Measurements from ENCODE around the gene TCF3.

Gene TCF3

DNA sequence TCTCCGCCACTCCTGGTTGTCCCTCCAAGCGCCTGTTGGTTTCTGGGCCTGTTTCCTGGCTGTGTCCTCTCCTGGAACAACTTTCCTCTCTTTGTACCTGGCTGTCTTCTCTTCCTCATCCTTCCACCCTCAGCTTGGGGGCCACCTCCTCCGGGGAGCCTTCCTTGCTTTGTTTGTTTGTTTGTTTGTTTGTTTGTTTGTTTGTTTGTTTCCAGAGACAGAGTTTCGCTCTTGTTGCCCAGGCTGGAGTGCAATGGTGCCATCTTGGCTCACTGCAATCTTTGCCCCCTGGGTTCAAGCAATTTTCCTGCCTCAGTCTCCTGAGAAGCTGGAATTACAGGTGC, 6.6 kb upstream of the TCF3 start:
- H3K9me2 ChIP-seq (replicated peaks; ENCODE audit: insufficient read depth, low read length): no peaks in the 10 kb centered on the region
- H3K4me3 ChIP-seq (ENCODE audit: insufficient read depth, low read length, poor library complexity, severe bottlenecking): no peak overlapping the region
- H3K9ac ChIP-seq (ENCODE audit: low read length): no peak overlapping the region
- TF ChIP-seq, protein P1, sequence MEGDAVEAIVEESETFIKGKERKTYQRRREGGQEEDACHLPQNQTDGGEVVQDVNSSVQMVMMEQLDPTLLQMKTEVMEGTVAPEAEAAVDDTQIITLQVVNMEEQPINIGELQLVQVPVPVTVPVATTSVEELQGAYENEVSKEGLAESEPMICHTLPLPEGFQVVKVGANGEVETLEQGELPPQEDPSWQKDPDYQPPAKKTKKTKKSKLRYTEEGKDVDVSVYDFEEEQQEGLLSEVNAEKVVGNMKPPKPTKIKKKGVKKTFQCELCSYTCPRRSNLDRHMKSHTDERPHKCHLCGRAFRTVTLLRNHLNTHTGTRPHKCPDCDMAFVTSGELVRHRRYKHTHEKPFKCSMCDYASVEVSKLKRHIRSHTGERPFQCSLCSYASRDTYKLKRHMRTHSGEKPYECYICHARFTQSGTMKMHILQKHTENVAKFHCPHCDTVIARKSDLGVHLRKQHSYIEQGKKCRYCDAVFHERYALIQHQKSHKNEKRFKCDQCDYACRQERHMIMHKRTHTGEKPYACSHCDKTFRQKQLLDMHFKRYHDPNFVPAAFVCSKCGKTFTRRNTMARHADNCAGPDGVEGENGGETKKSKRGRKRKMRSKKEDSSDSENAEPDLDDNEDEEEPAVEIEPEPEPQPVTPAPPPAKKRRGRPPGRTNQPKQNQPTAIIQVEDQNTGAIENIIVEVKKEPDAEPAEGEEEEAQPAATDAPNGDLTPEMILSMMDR (IDR thresholded peaks at IDR 0.05; ENCODE audit: insufficient read depth, low read length, poor library complexity, severe bottlenecking): no peak
- no peak for TF ChIP-seq EZH2phosphoT487 (conservative IDR thresholded peaks at IDR 0.05; ENCODE audit: low read length)
- H3K27me3 ChIP-seq (ENCODE audit: low read length): no peaks in the 10 kb centered on the region
- no peak overlapping the region for H2AFZ ChIP-seq (ENCODE audit: low read depth, low read length, severe bottlenecking)
- no peaks in the 10 kb centered on the region for H3K36me3 ChIP-seq (ENCODE audit: low read length)
- H3F3A ChIP-seq (ENCODE audit: insufficient read depth): peaks cover 21% of the 10 kb centered on the region
- H3K4me2 ChIP-seq (ENCODE audit: low read depth, low read length, poor library complexity, severe bottlenecking): no peak overlapping the region
- H4K20me1 ChIP-seq (ENCODE audit: low read depth, low read length): no peaks in the 10 kb centered on the region
- peaks cover 8% of the 10 kb centered on the region; the same call in 1 of the 2 replicates for H3K9me3 ChIP-seq (ENCODE audit: insufficient read depth, low read length)
- H3K27ac ChIP-seq (ENCODE audit: low read depth, low read length): no peak overlapping the region
- H3K79me2 ChIP-seq (ENCODE audit: insufficient read depth, low read length): no peaks in the 10 kb centered on the region

GRCh38 chr19:1658150-1659083, 6.0 kb upstream of the TCF3 start:
- H3F3A ChIP-seq (ENCODE audit: insufficient read depth): peaks cover 17% of the 10 kb centered on the region
- H3K27me3 ChIP-seq (ENCODE audit: low read length): no peaks in the 10 kb centered on the region
- H3K36me3 ChIP-seq (ENCODE audit: low read length): no peaks in the 10 kb centered on the region
- H3K79me2 ChIP-seq (ENCODE audit: insufficient read depth, low read length): no peaks in the 10 kb centered on the region
- H4K20me1 ChIP-seq (ENCODE audit: low read depth, low read length): no peaks in the 10 kb centered on the region
- H3K27ac ChIP-seq (ENCODE audit: low read depth, low read length): no peak overlapping the region
- TF ChIP-seq, protein P1 (IDR thresholded peaks at IDR 0.05; ENCODE audit: insufficient read depth, low read length, poor library complexity, severe bottlenecking): no peak
- no peak for TF ChIP-seq EZH2phosphoT487 (conservative IDR thresholded peaks at IDR 0.05; ENCODE audit: low read length)
- peaks cover 8% of the 10 kb centered on the region; the same call in 1 of the 2 replicates for H3K9me3 ChIP-seq (ENCODE audit: insufficient read depth, low read length)
- H3K9ac ChIP-seq (ENCODE audit: low read length): no peak overlapping the region
- no peaks in the 10 kb centered on the region for H3K9me2 ChIP-seq (replicated peaks; ENCODE audit: insufficient read depth, low read length)
- H3K4me3 ChIP-seq (ENCODE audit: insufficient read depth, low read length, poor library complexity, severe bottlenecking): no peak overlapping the region
- H2AFZ ChIP-seq (ENCODE audit: low read depth, low read length, severe bottlenecking): no peak overlapping the region
- no peak overlapping the region for H3K4me2 ChIP-seq (ENCODE audit: low read depth, low read length, poor library complexity, severe bottlenecking)

- H3K9ac ChIP-seq (ENCODE audit: low read length): no peak overlapping the region
- H3K9me2 ChIP-seq (replicated peaks; ENCODE audit: insufficient read depth, low read length): no peaks in the 10 kb centered on the region
- H3K4me2 ChIP-seq (ENCODE audit: low read depth, low read length, poor library complexity, severe bottlenecking): no peak overlapping the region
- H3K79me2 ChIP-seq (ENCODE audit: insufficient read depth, low read length): no peaks in the 10 kb centered on the region
- H3K4me3 ChIP-seq (ENCODE audit: insufficient read depth, low read length, poor library complexity, severe bottlenecking): no peak overlapping the region
- no peaks in the 10 kb centered on the region for H3K27me3 ChIP-seq (ENCODE audit: low read length)
- H2AFZ ChIP-seq (ENCODE audit: low read depth, low read length, severe bottlenecking): no peak overlapping the region
- no peaks in the 10 kb centered on the region for H3K36me3 ChIP-seq (ENCODE audit: low read length)
- TF ChIP-seq, protein P1 (IDR thresholded peaks at IDR 0.05; ENCODE audit: insufficient read depth, low read length, poor library complexity, severe bottlenecking): no peak
- no peak for TF ChIP-seq EZH2phosphoT487 (conservative IDR thresholded peaks at IDR 0.05; ENCODE audit: low read length)
- peaks cover 8% of the 10 kb centered on the region; the same call in 1 of the 2 replicates for H3K9me3 ChIP-seq (ENCODE audit: insufficient read depth, low read length)
- H4K20me1 ChIP-seq (ENCODE audit: low read depth, low read length): no peaks in the 10 kb centered on the region
- no peak overlapping the region for H3K27ac ChIP-seq (ENCODE audit: low read depth, low read length)
- peaks cover 17% of the 10 kb centered on the region for H3F3A ChIP-seq (ENCODE audit: insufficient read depth)
Observed at GRCh38 chr19:1657746-1658145, 5.3 kb upstream of the TCF3 start.
